ENCODE results near the gene HDC.

The HDC gene

DNA sequence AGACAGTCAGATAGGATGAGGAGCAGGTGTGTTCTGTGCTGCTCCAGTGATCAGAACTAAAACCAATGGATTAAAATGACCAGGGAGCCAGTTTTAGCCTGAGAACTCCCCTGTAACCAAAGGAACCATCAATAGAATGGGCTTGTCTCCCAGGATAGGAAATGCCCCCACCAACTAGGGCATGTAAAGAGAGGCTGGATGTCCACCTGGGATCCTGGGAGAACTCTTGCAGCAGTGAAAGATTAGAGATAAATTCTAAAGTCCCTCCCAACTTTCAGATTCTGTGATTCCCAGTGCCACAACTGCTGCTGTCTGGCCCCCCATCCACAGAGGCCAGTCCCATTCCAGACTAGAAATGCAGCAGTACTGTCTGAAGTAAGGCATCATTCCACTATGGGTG, 33.8 kb downstream of the HDC start:
- no peaks in the 10 kb centered on the region for H3K4me1 ChIP-seq (ENCODE audit: insufficient read depth, low read length)
- no peaks in the 10 kb centered on the region for H3K36me3 ChIP-seq (ENCODE audit: insufficient read depth, low read length)
- no peaks in the 10 kb centered on the region for H3K9me3 ChIP-seq (ENCODE audit: low read length)
- H3K4me3 ChIP-seq (ENCODE audit: low read length): no peak overlapping the region
- no peaks in the 10 kb centered on the region for H3K27me3 ChIP-seq (ENCODE audit: insufficient read depth, low read length)
- no peak overlapping the region for H2AFZ ChIP-seq (ENCODE audit: low read depth, low read length)

DNA sequence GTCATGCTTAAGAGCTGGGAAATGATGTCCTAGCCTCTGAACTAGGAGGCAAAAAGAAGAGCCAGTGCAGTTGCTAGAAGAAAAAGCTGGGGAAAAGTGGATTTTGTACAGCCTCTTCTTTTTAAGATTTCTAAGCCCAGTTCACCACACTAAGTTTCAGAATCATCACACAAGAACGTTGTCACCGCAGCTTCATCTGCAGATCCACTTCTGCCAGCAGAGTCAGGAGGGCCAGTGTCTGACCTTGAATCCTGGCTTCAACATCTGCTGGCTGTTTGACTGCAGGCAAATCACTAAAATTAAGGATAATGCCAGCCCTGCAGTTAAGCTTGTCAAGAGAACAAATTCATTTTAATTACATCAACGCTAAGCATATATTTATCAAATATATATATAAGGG, 36.2 kb downstream of the HDC start:
- no peak overlapping the region for H3K4me3 ChIP-seq (ENCODE audit: low read length)

DNA sequence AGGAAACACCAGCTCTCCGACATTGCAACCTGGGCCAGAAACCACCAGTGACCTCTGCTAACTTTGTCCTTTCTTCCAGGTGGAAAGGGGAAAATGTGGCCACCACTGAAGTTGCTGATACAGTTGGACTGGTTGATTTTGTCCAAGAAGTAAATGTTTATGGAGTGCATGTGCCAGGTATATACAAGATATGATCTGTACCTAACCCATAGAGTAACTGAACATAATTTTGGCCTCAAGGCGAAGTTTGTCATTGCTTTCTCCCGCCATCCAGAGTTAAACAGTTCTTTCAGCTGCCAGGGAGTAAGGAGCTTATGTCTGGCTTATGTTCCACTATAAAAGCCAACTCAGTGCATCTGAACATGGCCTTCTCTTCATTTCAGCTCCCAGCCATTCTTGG, 36.7 kb downstream of the HDC start:
- no peaks in the 10 kb centered on the region for H3K27me3 ChIP-seq (ENCODE audit: insufficient read depth, low read length)
- H3K4me1 ChIP-seq (ENCODE audit: insufficient read depth, low read length): no peaks in the 10 kb centered on the region
- no peaks in the 10 kb centered on the region for H3K9me3 ChIP-seq (ENCODE audit: low read length)
- no peaks in the 10 kb centered on the region for H3K36me3 ChIP-seq (ENCODE audit: insufficient read depth, low read length)
- no peak overlapping the region for H2AFZ ChIP-seq (ENCODE audit: low read depth, low read length)
- no peak overlapping the region for H3K4me3 ChIP-seq (ENCODE audit: low read length)

More for the DNA sequence above, 36.2 kb downstream of the HDC start:
- H2AFZ ChIP-seq (ENCODE audit: low read depth, low read length): no peak overlapping the region
- no peaks in the 10 kb centered on the region for H3K36me3 ChIP-seq (ENCODE audit: insufficient read depth, low read length)
- H3K4me1 ChIP-seq (ENCODE audit: insufficient read depth, low read length): no peaks in the 10 kb centered on the region
- H3K27me3 ChIP-seq (ENCODE audit: insufficient read depth, low read length): no peaks in the 10 kb centered on the region
- no peaks in the 10 kb centered on the region for H3K9me3 ChIP-seq (ENCODE audit: low read length)

DNA sequence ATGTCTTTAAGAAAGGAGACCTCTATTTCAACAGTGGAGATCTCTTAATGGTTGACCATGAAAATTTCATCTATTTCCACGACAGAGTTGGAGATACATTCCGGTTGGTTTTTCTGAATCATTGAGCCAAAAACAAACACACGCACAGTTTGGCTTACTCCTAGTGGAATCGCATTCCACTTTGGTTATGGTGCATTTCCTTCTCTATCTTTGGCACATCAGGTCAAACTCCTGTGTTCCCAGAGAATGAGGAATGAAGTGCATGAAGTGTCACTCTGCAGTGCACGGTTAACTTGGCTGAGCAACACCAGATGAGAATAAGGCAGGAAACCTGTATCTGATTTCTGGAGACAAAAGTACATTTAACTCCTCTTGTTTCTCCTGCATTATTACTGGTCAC, 38.5 kb downstream of the HDC start:
- Histone ChIP-seq H3K36me3 (ENCODE audit: insufficient read depth, low read length) (no peaks in the 10 kb centered on the region), H2AFZ (ENCODE audit: low read depth, low read length) (no peak overlapping the region), H3K4me1 (ENCODE audit: insufficient read depth, low read length) (no peaks in the 10 kb centered on the region), H3K4me3 (ENCODE audit: low read length) (no peak overlapping the region), H3K9me3 (ENCODE audit: low read length) (no peaks in the 10 kb centered on the region), H3K27me3 (ENCODE audit: insufficient read depth, low read length) (no peaks in the 10 kb centered on the region)

DNA sequence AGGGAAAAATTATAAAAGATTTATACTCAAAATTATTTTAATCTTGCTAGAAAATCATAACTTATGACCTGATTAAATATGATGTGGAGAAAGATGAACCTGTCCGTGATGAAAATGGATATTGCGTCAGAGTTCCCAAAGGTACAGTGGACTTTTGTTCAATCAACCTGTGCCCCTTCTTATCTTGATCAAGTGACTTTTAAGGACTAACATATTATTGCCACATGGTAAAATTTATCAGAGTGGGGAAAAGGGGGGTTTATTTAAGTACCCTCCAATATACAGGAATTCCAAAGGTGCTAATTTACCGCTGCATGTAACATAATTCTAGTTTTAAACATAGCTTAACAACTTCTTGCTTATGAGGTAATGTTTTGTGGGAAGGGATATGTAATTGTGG, 39.6 kb downstream of the HDC start:
- no peaks in the 10 kb centered on the region for H3K4me1 ChIP-seq (ENCODE audit: insufficient read depth, low read length)

DNA sequence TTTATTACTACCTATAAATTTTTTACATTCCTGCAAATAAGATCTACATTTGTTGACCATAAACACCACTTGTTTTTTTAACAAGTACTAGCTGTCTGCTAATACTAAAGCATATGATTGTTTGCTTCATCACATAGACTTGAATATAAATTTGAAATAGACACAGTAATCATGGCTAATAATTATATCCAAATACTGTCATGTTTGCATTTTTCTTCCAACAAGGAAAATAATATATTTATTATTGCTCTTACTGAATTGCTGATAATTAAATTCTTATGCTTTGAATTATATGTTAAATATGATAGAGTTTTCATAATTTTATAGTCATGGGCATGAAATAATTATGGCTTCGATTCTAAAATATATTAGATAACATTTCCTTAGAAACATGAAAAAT, 40.5 kb downstream of the HDC start:
- H2AFZ ChIP-seq (ENCODE audit: low read depth, low read length): no peak overlapping the region
- H3K27me3 ChIP-seq (ENCODE audit: insufficient read depth, low read length): no peaks in the 10 kb centered on the region
- H3K9me3 ChIP-seq (ENCODE audit: low read length): no peaks in the 10 kb centered on the region
- no peak overlapping the region for H3K4me3 ChIP-seq (ENCODE audit: low read length)
- no peaks in the 10 kb centered on the region for H3K36me3 ChIP-seq (ENCODE audit: insufficient read depth, low read length)
- no peaks in the 10 kb centered on the region for H3K4me1 ChIP-seq (ENCODE audit: insufficient read depth, low read length)

More for the DNA sequence above, 39.6 kb downstream of the HDC start:
- H3K4me3 ChIP-seq (ENCODE audit: low read length): no peak overlapping the region
- no peaks in the 10 kb centered on the region for H3K36me3 ChIP-seq (ENCODE audit: insufficient read depth, low read length)
- no peak overlapping the region for H2AFZ ChIP-seq (ENCODE audit: low read depth, low read length)
- H3K27me3 ChIP-seq (ENCODE audit: insufficient read depth, low read length): no peaks in the 10 kb centered on the region
- no peaks in the 10 kb centered on the region for H3K9me3 ChIP-seq (ENCODE audit: low read length)

DNA sequence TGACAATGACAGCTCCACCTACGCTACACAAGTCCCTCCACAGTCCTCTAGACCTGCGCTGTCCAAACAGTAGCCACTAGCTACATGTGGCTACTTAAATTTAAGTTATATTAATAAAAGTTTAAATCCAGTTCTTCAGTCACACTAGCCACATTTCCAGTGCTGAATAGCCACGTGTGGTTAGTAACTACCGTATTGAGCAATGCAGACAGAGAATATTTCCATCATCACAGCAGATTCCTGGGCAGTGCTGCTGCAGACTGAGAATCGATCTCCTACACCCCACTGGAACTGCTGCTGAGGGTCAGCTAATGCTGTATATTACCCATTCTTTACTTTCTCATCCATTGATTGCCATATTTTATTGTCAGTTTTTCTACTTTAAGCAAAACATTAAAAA, 40.9 kb downstream of the HDC start:
- no peak overlapping the region for H3K4me3 ChIP-seq (ENCODE audit: low read length)
- H3K9me3 ChIP-seq (ENCODE audit: low read length): no peaks in the 10 kb centered on the region
- no peaks in the 10 kb centered on the region for H3K36me3 ChIP-seq (ENCODE audit: insufficient read depth, low read length)
- H2AFZ ChIP-seq (ENCODE audit: low read depth, low read length): no peak overlapping the region
- H3K27me3 ChIP-seq (ENCODE audit: insufficient read depth, low read length): no peaks in the 10 kb centered on the region
- H3K4me1 ChIP-seq (ENCODE audit: insufficient read depth, low read length): no peaks in the 10 kb centered on the region

DNA sequence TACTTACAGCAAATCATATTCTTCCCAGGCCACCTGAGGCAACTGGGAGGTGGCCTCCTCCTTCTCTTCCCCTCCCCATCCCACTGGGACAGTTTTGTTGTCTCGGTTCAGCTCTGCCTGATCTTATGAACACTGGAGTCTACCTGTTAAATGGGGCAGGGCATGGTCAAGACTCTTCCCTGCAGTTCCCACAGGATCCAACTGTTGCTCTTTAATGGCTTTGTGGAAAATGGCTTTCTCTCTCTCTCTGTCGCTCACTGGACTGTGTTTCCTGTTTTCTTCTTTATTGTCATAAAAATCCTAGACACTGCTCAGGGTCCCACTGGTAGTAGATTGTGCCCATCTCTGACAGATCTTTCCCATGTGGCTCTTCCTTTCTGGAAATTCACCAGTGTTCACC, 43.3 kb downstream of the HDC start:
- H3K4me1 ChIP-seq (ENCODE audit: insufficient read depth, low read length): peaks cover 3% of the 10 kb centered on the region
- H3K27me3 ChIP-seq (ENCODE audit: insufficient read depth, low read length): no peaks in the 10 kb centered on the region
- no peaks in the 10 kb centered on the region for H3K9me3 ChIP-seq (ENCODE audit: low read length)
- no peak overlapping the region for H3K4me3 ChIP-seq (ENCODE audit: low read length)
- H2AFZ ChIP-seq (ENCODE audit: low read depth, low read length): no peak overlapping the region
- no peaks in the 10 kb centered on the region for H3K36me3 ChIP-seq (ENCODE audit: insufficient read depth, low read length)

DNA sequence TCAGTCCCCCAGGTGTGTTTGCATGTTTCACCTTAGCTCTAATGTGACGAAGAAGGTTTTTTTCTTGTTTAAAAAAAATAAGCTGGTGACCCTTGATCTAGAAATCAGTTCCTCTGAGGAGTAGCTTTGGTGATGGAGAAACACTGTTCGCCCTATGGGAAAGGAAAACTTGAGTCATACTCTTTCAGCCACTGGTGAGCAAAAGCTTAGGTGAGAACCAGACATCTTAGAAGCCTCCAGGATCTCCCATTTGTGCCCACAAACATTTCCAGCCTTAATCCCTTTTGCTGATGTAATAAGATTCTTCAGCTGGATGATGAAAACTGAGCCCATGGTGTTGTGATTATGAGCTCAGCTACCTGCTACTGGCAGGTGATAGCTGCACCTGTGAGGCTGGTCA, 45.7 kb downstream of the HDC start:
- Histone ChIP-seq H3K27me3 (ENCODE audit: insufficient read depth, low read length) (no peaks in the 10 kb centered on the region), H2AFZ (ENCODE audit: low read depth, low read length) (no peak overlapping the region), H3K36me3 (ENCODE audit: insufficient read depth, low read length) (no peaks in the 10 kb centered on the region), H3K9me3 (ENCODE audit: low read length) (no peaks in the 10 kb centered on the region), H3K4me3 (ENCODE audit: low read length) (no peak overlapping the region), H3K4me1 (ENCODE audit: insufficient read depth, low read length) (peaks cover 3% of the 10 kb centered on the region)

DNA sequence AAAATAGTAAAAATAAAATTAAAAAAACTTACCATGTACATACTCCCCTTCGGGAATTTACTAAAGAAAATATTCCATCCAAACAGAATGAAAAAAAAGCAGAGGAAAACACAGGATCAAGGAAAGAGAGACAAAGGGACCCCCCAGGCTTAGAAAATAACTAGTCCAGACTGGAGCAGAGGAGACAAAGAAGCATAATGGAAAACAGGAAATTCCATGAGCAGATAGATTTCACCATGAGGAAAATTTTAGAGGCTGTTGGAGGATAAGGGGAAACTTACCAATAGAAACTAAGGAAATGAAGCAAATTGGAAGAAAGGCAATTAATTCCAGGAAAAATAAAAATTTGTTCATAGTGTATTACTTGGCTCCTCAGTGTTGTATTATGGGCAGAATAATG, 46.8 kb downstream of the HDC start:
- H3K36me3 ChIP-seq (ENCODE audit: insufficient read depth, low read length): no peaks in the 10 kb centered on the region
- H3K4me3 ChIP-seq (ENCODE audit: low read length): no peak overlapping the region
- H3K9me3 ChIP-seq (ENCODE audit: low read length): no peaks in the 10 kb centered on the region
- H2AFZ ChIP-seq (ENCODE audit: low read depth, low read length): no peak overlapping the region
- H3K27me3 ChIP-seq (ENCODE audit: insufficient read depth, low read length): no peaks in the 10 kb centered on the region
- H3K4me1 ChIP-seq (ENCODE audit: insufficient read depth, low read length): peaks cover 3% of the 10 kb centered on the region

DNA sequence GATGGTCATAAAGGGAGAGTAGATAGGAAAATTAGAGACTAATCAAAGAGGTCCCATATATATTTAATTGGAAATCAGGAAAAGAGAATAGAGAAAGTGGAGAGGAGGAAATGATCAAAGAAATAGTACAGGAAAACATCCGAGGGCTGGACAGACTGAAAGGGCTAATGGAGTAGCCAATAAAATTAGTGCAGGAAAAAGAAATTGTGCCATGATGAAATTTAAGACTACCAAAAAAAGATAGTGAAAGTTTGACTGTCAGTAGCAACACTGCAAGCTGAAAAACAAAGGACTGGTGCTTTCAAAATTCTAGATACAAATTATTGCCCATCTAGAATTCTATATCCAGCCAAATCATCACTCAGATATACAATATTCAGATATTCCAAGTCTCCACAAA, 47.2 kb downstream of the HDC start:
- H3K36me3 ChIP-seq (ENCODE audit: insufficient read depth, low read length): no peaks in the 10 kb centered on the region

DNA sequence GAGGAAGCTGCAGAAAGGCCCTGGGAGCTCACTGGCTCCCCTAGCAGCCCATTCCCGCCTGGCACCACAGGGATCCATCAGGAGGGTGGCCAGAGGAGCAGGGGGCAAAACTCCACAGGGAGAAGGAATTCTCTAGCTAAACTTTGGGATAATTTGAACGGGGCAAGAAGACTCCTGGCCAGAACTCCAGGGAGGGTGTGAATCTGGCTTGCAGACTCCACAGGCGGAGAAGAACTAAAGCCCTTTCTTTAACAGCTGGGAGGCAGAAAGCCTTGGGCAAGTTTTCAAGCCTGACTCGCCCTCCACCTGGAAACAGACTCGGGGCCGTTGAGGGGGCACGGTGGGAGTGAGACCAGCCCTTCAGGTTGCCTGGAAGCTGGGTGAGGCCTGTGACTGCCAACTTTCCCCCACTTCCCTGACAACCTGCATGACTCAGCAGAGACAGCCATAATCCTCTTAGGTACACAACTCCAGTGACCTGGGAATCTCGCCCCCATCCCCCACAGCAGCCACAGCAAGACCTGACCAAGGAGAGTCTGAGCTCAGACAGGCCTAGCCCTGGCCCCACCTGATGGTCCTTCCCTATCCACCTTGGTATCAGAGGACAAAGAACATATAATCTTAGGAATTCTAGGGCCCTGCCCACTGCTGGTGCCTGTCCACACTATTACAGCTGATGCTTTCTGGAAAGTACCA, 54.9 kb downstream of the HDC start:
- no peak overlapping the region for H2AFZ ChIP-seq (ENCODE audit: low read depth, low read length)
- no peak overlapping the region for H3K4me3 ChIP-seq (ENCODE audit: low read length)
- H3K9me3 ChIP-seq (ENCODE audit: low read length): no peaks in the 10 kb centered on the region
- H3K36me3 ChIP-seq (ENCODE audit: insufficient read depth, low read length): no peaks in the 10 kb centered on the region
- H3K27me3 ChIP-seq (ENCODE audit: insufficient read depth, low read length): no peaks in the 10 kb centered on the region
- no peaks in the 10 kb centered on the region for H3K4me1 ChIP-seq (ENCODE audit: insufficient read depth, low read length)

More for the DNA sequence above, 47.2 kb downstream of the HDC start:
- H3K4me1 ChIP-seq (ENCODE audit: insufficient read depth, low read length): peaks cover 3% of the 10 kb centered on the region
- no peaks in the 10 kb centered on the region for H3K9me3 ChIP-seq (ENCODE audit: low read length)
- H2AFZ ChIP-seq (ENCODE audit: low read depth, low read length): no peak overlapping the region
- no peaks in the 10 kb centered on the region for H3K27me3 ChIP-seq (ENCODE audit: insufficient read depth, low read length)
- H3K4me3 ChIP-seq (ENCODE audit: low read length): no peak overlapping the region

DNA sequence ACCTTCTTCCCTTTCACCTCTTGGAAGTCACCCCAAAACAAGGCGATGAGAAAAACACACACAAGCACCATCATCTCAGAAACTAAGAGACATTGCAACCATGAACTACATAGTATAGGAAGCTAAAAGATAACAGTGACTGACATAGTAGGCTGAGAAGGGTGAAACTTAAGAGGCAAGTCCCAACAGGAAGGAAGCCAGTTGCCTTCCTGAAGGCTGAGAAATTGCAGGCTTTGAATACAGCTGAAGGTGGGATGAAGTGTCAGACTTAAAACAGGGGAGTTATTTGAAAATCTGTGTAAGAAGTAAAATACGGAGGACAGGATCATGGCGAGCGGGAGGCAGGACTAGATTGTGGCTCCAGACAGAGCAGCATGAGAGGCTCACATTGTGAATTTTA, 55.7 kb downstream of the HDC start:
- no peaks in the 10 kb centered on the region for H3K9me3 ChIP-seq (ENCODE audit: low read length)
- H2AFZ ChIP-seq (ENCODE audit: low read depth, low read length): no peak overlapping the region
- no peak overlapping the region for H3K4me3 ChIP-seq (ENCODE audit: low read length)
- H3K27me3 ChIP-seq (ENCODE audit: insufficient read depth, low read length): no peaks in the 10 kb centered on the region
- no peaks in the 10 kb centered on the region for H3K36me3 ChIP-seq (ENCODE audit: insufficient read depth, low read length)
- H3K4me1 ChIP-seq (ENCODE audit: insufficient read depth, low read length): no peaks in the 10 kb centered on the region

DNA sequence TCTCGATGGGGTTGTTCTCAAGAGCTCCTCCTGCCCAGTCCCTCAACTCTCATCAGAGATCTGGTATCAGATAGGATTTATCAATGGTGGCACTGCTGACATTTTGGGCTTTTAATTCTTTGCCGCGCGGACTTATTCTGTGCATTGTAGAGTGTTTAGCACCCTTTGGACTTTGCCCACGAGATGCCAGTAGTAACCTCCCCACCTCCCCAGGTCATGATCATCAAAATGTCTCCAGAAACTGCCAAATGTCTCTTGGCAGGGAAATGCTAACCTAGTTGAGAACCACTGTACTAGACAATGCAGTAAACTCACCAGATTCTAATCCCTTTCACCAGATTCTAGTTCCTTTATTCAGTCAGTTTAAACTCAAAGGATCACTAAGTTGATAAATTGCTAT, 59.5 kb downstream of the HDC start:
- H3K27me3 ChIP-seq (ENCODE audit: insufficient read depth, low read length): no peaks in the 10 kb centered on the region
- H3K4me1 ChIP-seq (ENCODE audit: insufficient read depth, low read length): no peaks in the 10 kb centered on the region
- no peaks in the 10 kb centered on the region for H3K9me3 ChIP-seq (ENCODE audit: low read length)
- no peaks in the 10 kb centered on the region for H3K36me3 ChIP-seq (ENCODE audit: insufficient read depth, low read length)
- no peak overlapping the region for H2AFZ ChIP-seq (ENCODE audit: low read depth, low read length)
- H3K4me3 ChIP-seq (ENCODE audit: low read length): no peak overlapping the region
